ENCODE measurements around the gene RPS19. TPM values are rescaled to one million over a fixed set of nuclear protein-coding genes. Genes with fewer than 3 reads are reported as not detected.

Gene RPS19
- total RNA-seq, 6 donors from 2014 or later, result 677 to 2,013 (median 1,382) TPM

DNA sequence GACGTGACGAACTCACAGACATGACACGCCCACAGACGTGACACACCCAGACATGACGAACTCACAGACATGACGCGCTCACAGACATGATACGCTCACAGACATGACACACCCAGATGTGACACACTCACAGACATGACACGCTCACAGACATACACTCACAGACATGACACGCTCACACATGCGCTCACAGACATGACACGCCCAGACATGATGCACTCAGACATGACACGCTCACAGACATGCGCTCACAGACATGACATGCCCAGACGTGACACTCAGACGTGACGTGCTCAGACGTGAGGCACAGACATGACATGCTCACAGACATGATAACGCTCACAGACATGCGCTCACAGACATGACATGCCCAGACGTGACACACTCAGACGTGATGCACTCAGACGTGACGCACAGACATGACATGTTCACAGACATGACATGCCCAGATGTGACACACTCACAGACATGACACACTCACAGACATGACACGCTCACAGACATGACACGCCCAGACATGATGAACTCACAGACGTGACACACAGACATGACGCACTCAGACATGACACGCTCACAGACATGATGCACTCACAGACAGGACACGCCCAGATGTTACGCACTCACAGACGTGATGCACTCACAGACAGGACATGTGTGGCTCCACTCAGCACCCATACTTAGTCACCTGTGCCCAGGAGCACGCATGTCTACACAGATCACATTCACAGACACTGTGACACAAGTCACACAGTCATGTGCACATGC lies 60.1 kb downstream of the RPS19 start:
- peaks cover 3 to 13% (median 6%) of the 10 kb centered on the region in 4 donors for H3K4me1 ChIP-seq
- H3K27ac ChIP-seq, result no peak overlapping the region
- DNase-seq (no peak), ATAC-seq (ENCODE audit: low FRiP score in 2 of 2) (no peak)
- H3K36me3 ChIP-seq, result no peaks in the 10 kb centered on the region
- 88 to 91% methylated on average over 31 to 33 of the region's 33 CpGs for WGBS, 2 donors
- H3K4me3 ChIP-seq, result no peak overlapping the region
- TF ChIP-seq, protein P1, sequence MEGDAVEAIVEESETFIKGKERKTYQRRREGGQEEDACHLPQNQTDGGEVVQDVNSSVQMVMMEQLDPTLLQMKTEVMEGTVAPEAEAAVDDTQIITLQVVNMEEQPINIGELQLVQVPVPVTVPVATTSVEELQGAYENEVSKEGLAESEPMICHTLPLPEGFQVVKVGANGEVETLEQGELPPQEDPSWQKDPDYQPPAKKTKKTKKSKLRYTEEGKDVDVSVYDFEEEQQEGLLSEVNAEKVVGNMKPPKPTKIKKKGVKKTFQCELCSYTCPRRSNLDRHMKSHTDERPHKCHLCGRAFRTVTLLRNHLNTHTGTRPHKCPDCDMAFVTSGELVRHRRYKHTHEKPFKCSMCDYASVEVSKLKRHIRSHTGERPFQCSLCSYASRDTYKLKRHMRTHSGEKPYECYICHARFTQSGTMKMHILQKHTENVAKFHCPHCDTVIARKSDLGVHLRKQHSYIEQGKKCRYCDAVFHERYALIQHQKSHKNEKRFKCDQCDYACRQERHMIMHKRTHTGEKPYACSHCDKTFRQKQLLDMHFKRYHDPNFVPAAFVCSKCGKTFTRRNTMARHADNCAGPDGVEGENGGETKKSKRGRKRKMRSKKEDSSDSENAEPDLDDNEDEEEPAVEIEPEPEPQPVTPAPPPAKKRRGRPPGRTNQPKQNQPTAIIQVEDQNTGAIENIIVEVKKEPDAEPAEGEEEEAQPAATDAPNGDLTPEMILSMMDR (IDR thresholded peaks at IDR 0.05), result no peak
- no peak for TF ChIP-seq EP300 (IDR thresholded peaks at IDR 0.05)
- TF ChIP-seq POLR2AphosphoS5 (IDR thresholded peaks at IDR 0.05), result no peak
- TF ChIP-seq POLR2A (IDR thresholded peaks at IDR 0.05), result no peak
- no peaks in the 10 kb centered on the region for H3K9me3 ChIP-seq
- peaks cover 0 to 25% (median 21%) of the 10 kb centered on the region in 4 donors for H3K27me3 ChIP-seq

DNA sequence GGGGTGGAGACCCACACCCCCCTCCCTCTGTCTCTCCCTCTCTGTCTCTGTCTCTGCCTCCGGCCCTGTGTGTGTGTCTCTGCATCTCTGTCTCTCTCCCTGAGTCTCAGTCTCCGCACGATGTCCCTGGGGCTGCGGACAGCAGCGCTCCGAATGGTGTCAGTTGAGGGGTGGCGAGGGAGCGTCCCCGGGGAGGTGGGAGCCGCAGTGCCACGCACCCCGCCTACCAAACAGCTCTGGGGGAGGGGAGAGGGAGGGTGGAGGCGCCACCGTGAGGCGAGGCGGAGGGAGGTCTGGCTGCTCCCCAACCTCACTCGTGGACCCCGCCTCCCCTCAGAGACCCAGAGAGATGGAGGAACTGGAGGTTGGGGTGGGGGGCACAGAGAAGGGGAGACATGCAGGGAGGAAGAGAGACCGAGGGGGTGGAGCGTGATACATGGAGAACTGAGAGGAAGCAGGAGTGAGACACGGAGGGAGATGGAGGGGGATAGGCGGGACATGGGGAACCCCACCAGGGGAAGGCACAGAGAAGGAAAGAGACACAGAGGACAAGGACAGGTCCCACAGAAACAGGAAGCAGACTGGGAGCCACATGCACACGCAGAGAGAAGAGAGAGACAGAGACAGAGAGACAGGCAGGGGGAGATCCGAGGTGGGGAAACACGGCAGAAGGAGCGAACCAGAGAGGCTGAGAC lies 61.0 kb downstream of the RPS19 start:
- 16 to 18% methylated on average over 17 to 21 of the region's 26 CpGs for WGBS, 2 donors
- H3K27me3 ChIP-seq, result peaks cover 0 to 22% (median 17%) of the 10 kb centered on the region in 4 donors
- peak in 1 of 2 donors; percentile 44 for DNase-seq
- peaks cover 0 to 6% (median 0%) of the 10 kb centered on the region in 4 donors for H3K4me1 ChIP-seq
- H3K9me3 ChIP-seq, result no peaks in the 10 kb centered on the region
- no peak overlapping the region for H3K27ac ChIP-seq
- TF ChIP-seq, protein P1 (IDR thresholded peaks at IDR 0.05), result no peak
- TF ChIP-seq EP300 (IDR thresholded peaks at IDR 0.05) (no peak), POLR2A (IDR thresholded peaks at IDR 0.05) (no peak), POLR2AphosphoS5 (IDR thresholded peaks at IDR 0.05) (no peak)
- H3K4me3 ChIP-seq, result no peak overlapping the region
- ATAC-seq (ENCODE audit: low FRiP score in 2 of 2), result no peak
- no peaks in the 10 kb centered on the region for H3K36me3 ChIP-seq

DNA sequence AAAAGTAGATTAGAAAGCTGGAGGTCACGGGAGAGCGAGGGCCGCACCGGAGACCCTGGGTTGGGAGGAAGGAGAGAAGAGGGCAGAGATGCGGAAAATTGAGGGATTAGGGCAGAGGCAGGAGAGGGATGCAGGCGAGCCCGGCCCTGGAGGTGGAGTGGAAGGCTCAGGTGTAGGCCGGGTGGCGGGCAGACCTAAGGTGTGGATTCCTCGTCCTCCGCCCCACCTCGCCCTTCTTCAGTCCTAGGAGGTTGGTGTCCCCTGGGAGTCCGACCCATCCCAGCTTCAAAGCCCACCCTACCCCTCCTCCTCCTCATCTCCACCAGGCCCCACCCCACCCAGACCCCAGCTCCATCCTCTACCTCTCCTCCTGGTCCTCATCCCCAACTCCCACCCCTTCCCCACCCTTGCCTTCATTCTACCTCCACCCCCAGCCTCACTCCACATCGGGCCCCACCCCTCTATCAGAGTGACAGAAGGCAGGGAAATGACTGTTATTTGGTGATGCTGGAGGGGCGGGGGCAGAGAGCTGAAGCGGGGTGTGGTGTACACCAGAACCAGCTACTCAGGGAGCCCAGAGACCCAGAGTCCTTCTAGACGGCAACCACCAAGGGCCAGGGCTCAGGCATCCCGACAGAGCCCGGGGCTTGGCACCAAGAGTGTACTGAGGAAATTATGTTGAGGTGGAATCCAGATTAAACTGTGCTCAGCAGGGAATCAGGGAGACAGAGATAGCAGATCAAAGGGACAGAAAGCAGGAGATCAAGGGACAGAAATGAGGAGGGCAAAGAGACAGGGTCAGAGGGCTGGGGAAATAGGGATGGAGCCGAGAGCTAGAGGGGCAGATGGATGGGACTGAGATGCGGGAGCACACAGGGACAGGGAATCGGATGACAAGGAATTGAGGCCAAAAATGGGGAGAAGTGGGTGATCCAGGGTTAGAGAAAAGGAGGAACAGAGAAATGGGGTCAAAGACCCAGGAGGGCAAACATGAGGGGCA lies 61.8 kb downstream of the RPS19 start:
- DNase-seq (no peak), ATAC-seq (ENCODE audit: low FRiP score in 2 of 2) (no peak)
- TF ChIP-seq POLR2A (IDR thresholded peaks at IDR 0.05), result no peak
- TF ChIP-seq, protein P1 (IDR thresholded peaks at IDR 0.05), result no peak
- no peak for TF ChIP-seq POLR2AphosphoS5 (IDR thresholded peaks at IDR 0.05)
- no peak for TF ChIP-seq EP300 (IDR thresholded peaks at IDR 0.05)
- Histone ChIP-seq H3K36me3 (no peaks in the 10 kb centered on the region), H3K4me1 (peaks cover 0 to 6% (median 0%) of the 10 kb centered on the region in 4 donors), H3K27me3 (peaks cover 0 to 29% (median 19%) of the 10 kb centered on the region in 4 donors), H3K9me3 (no peaks in the 10 kb centered on the region), H3K27ac (no peak overlapping the region), H3K4me3 (no peak overlapping the region)
- 27 to 40% methylated on average over 22 of the region's 22 CpGs for WGBS, 2 donors

Small RNA genes within 50 kb of the gene (small RNA-seq; reads per million reads assigned to genes)
- gene MIR6797, result 0 to 0.55 (median 0) reads per million in 4 donors

Other genes starting within 250 kb of the RPS19 start
- gene CEACAM4, start 233.2 kb upstream of the RPS19 start, total RNA-seq, result 1 to 10 TPM; 1.7 to 8.6 (median 5.0) TPM
- gene CEACAM7, start 172.0 kb upstream of the RPS19 start, total RNA-seq, result under 1 TPM in 3 of 6 donors, not detected in 3; 0.23 to 0.30 (median 0.27) TPM
- 10 to 100 TPM in 4 of 6 donors, 1 to 10 TPM in 2; 5.5 to 55.2 (median 23.8) TPM for gene CEACAM5, start 151.6 kb upstream of the RPS19 start, total RNA-seq
- gene CEACAM6, start 104.7 kb upstream of the RPS19 start, total RNA-seq, result 100 to 1,000 TPM; 140 to 651 (median 539) TPM
- 1 to 10 TPM in 5 of 6 donors, not detected in 1; 1.4 to 6.0 (median 2.7) TPM for gene CEACAM3, start 63.7 kb upstream of the RPS19 start, total RNA-seq
- not detected for gene LYPD4, start 15.6 kb upstream of the RPS19 start, total RNA-seq
- gene DMRTC2, start 15.2 kb upstream of the RPS19 start, total RNA-seq, result not detected
- gene CD79A, start 17.0 kb downstream of the RPS19 start, total RNA-seq, result 1 to 10 TPM in 4 of 6 donors, under 1 TPM in 1, not detected in 1; 0.76 to 4.7 (median 4.1) TPM
- gene ARHGEF1, start 22.9 kb downstream of the RPS19 start, total RNA-seq, result 100 to 1,000 TPM; 115 to 731 (median 233) TPM
- gene ERFL, start 68.2 kb downstream of the RPS19 start, total RNA-seq, result 1 to 10 TPM in 2 of 6 donors, under 1 TPM in 3, not detected in 1; 0.20 to 6.3 (median 0.49) TPM
- 100 to 1,000 TPM in 5 of 6 donors, 10 to 100 TPM in 1; 59.7 to 222 (median 163) TPM for gene RABAC1, start 99.1 kb downstream of the RPS19 start, total RNA-seq
- under 1 TPM in 4 of 6 donors, not detected in 2; under 0.01 to 0.51 (median 0.15) TPM for gene ATP1A3, start 134.0 kb downstream of the RPS19 start, total RNA-seq
- gene GRIK5, start 210.0 kb downstream of the RPS19 start, total RNA-seq, result 1 to 10 TPM in 2 of 6 donors, under 1 TPM in 3, not detected in 1; 0.15 to 2.7 (median 0.54) TPM
- 10 to 100 TPM in 4 of 6 donors, 1 to 10 TPM in 2; 9.2 to 26.4 (median 13.3) TPM for gene ZNF574, start 215.9 kb downstream of the RPS19 start, total RNA-seq

All from upper lobe of left lung (tissue), 6 donors.